Activated CD8-positive, alpha-beta T cell treated with anti-CD3 and anti-CD28 coated beads, Interleukin-2, amount 10 ng/mL, durations not matched to agents 7 days and 5 days (primary cell): Measurements from ENCODE around the gene TACC2. TPM values are rescaled to one million over a fixed set of nuclear protein-coding genes. Genes with fewer than 3 reads are reported as not detected.

Source experiments
- ATAC-seq: fragments of 150-1000 bp; cut with Tn5 transposase; one replicate; pipeline ENCODE4 v1.10.0; 2021; ENCODE audit warnings: moderate library complexity
- CTCF ChIA-PET: fragments of 350-600 bp; sonication (Branson Sonifier 250); formaldehyde crosslinking; loops from one replicate; lab custom pipeline; 2021; ENCODE audit warnings: antibody characterized with exemption; lab: Charles Lee
- POLR2A ChIA-PET: fragments of 350-600 bp; sonication (Branson Sonifier 250); formaldehyde crosslinking; loops from one replicate; lab custom pipeline; 2021; ENCODE audit warnings: antibody characterized with exemption; lab: Charles Lee
- DNase-seq: peaks from one replicate; pipeline ENCODE4 v3.0.0-alpha.2; 2020
- H3K27ac Mint-ChIP-seq: one replicate; pipeline ENCODE4 v1.8.0; 2021; ENCODE audit warnings: mild to moderate bottlenecking, mixed read lengths
- H3K27me3 Mint-ChIP-seq: one replicate; pipeline ENCODE4 v1.8.0; 2021; ENCODE audit warnings: low read depth, mixed read lengths
- H3K36me3 Mint-ChIP-seq: one replicate; pipeline ENCODE4 v1.8.0; 2021; ENCODE audit warnings: low read depth, mixed read lengths
- H3K4me1 Mint-ChIP-seq: one replicate; pipeline ENCODE4 v1.8.0; 2021; ENCODE audit warnings: low read depth, mixed read lengths
- H3K4me3 Mint-ChIP-seq: one replicate; pipeline ENCODE4 v1.8.0; 2021; ENCODE audit warnings: mild to moderate bottlenecking, mixed read lengths
- H3K9me3 Mint-ChIP-seq: one replicate; pipeline ENCODE4 v1.8.0; 2022; ENCODE audit warnings: mixed read lengths; ENCODE audit not compliant: insufficient read depth
- total RNA-seq, 2 experiments: library from RNA; stranded (reverse); gene quantifications; one replicate each; pipeline ENCODE4 v1.2.3, GENCODE V29; 2021

TACC2 gene
- total RNA-seq, 2 experiments from 2014 or later = not detected

GRCh38 chr10:122285506-122286444 is 296.8 kb downstream of the TACC2 start:
- Mint-ChIP-seq H3K4me3 (no peak overlapping the region), H3K36me3 (no peaks in the 10 kb centered on the region), H3K9me3 (no peaks in the 10 kb centered on the region), H3K27ac (no peak overlapping the region), H3K4me1 (peaks cover 4% of the 10 kb centered on the region), H3K27me3 (peaks cover 11% of the 10 kb centered on the region)
- DNase-seq (no peak), ATAC-seq (no peak)
- ChIA-PET POLR2A (no interaction called here), CTCF (interaction anchor here (1.6 kb wide), 1 partner anchor 13 kb away, joined by 8 read pairs; no protein-coding TSS in a partner anchor)

- H3K9me3 Mint-ChIP-seq = no peaks in the 10 kb centered on the region
- H3K27me3 Mint-ChIP-seq = peaks cover 8% of the 10 kb centered on the region
- no peaks in the 10 kb centered on the region for H3K36me3 Mint-ChIP-seq
- DNase-seq (no peak), ATAC-seq (no peak)
- peaks cover 4% of the 10 kb centered on the region for H3K4me1 Mint-ChIP-seq
- no peak overlapping the region for H3K4me3 Mint-ChIP-seq
- CTCF ChIA-PET = interaction anchor here (1.6 kb wide), 1 partner anchor 12 kb away, joined by 8 read pairs; no protein-coding TSS in a partner anchor
- POLR2A ChIA-PET = no interaction called here
- H3K27ac Mint-ChIP-seq = no peak overlapping the region
Observed at GRCh38 chr10:122286867-122287266, 297.9 kb downstream of the TACC2 start.

- H3K27me3 Mint-ChIP-seq = peaks cover 7% of the 10 kb centered on the region
- H3K27ac Mint-ChIP-seq = no peak overlapping the region
- no peaks in the 10 kb centered on the region for H3K36me3 Mint-ChIP-seq
- H3K9me3 Mint-ChIP-seq = no peaks in the 10 kb centered on the region
- CTCF ChIA-PET = interaction anchor here (1.4 kb wide), 1 partner anchor 12 kb away, joined by 3 read pairs; no protein-coding TSS in a partner anchor
- ATAC-seq (no peak), DNase-seq (no peak)
- H3K4me1 Mint-ChIP-seq = peaks cover 4% of the 10 kb centered on the region
- POLR2A ChIA-PET = no interaction called here
- H3K4me3 Mint-ChIP-seq = no peak overlapping the region
Observed at GRCh38 chr10:122287570-122287969, 298.6 kb downstream of the TACC2 start.

- Mint-ChIP-seq H3K9me3 (no peaks in the 10 kb centered on the region), H3K27me3 (peaks cover 3% of the 10 kb centered on the region), H3K36me3 (no peaks in the 10 kb centered on the region), H3K4me1 (peaks cover 4% of the 10 kb centered on the region), H3K27ac (no peak overlapping the region), H3K4me3 (no peak overlapping the region)
- ChIA-PET POLR2A (no interaction called here), CTCF (interaction anchor here (1.4 kb wide), 1 partner anchor 11 kb away, joined by 3 read pairs; no protein-coding TSS in a partner anchor)
- DNase-seq = no peak
- no peak for ATAC-seq
Observed at GRCh38 chr10:122288262-122288661, 299.3 kb downstream of the TACC2 start.

- POLR2A ChIA-PET = no interaction called here
- Mint-ChIP-seq H3K4me3 (no peak overlapping the region), H3K4me1 (peaks cover 10% of the 10 kb centered on the region), H3K9me3 (no peaks in the 10 kb centered on the region), H3K27me3 (no peaks in the 10 kb centered on the region), H3K27ac (no peak overlapping the region), H3K36me3 (no peaks in the 10 kb centered on the region)
- no peak for ATAC-seq
- CTCF ChIA-PET = interaction anchor here (1.4 kb wide), 1 partner anchor 10 kb away, joined by 3 read pairs; no protein-coding TSS in a partner anchor
- DNase-seq = no peak
Observed at GRCh38 chr10:122288917-122289316, 300.0 kb downstream of the TACC2 start.

- DNase-seq (no peak), ATAC-seq (no peak)
- ChIA-PET CTCF (no interaction called here), POLR2A (no interaction called here)
- Mint-ChIP-seq H3K9me3 (no peaks in the 10 kb centered on the region), H3K36me3 (no peaks in the 10 kb centered on the region), H3K27ac (no peak overlapping the region), H3K4me3 (no peak overlapping the region), H3K27me3 (no peaks in the 10 kb centered on the region), H3K4me1 (peaks cover 23% of the 10 kb centered on the region)
Observed at GRCh38 chr10:122290334-122290733, 301.4 kb downstream of the TACC2 start.

- ATAC-seq = no peak
- no peaks in the 10 kb centered on the region for H3K36me3 Mint-ChIP-seq
- CTCF ChIA-PET = no interaction called here
Observed at GRCh38 chr10:122290833-122291532, 302.0 kb downstream of the TACC2 start.

GRCh38 chr10:122291739-122292138 is 302.8 kb downstream of the TACC2 start:
- Mint-ChIP-seq H3K27ac (no peak overlapping the region), H3K27me3 (peaks cover 5% of the 10 kb centered on the region), H3K36me3 (no peaks in the 10 kb centered on the region), H3K4me3 (no peak overlapping the region), H3K4me1 (peaks cover 29% of the 10 kb centered on the region), H3K9me3 (no peaks in the 10 kb centered on the region)
- ATAC-seq (no peak), DNase-seq (no peak)
- CTCF ChIA-PET = no interaction called here
- POLR2A ChIA-PET = no interaction called here

More at GRCh38 chr10:122290833-122291532, 302.0 kb downstream of the TACC2 start:
- Mint-ChIP-seq H3K4me1 (peaks cover 29% of the 10 kb centered on the region), H3K9me3 (no peaks in the 10 kb centered on the region), H3K4me3 (no peak overlapping the region), H3K27me3 (no peaks in the 10 kb centered on the region), H3K27ac (no peak overlapping the region)
- POLR2A ChIA-PET = no interaction called here
- no peak for DNase-seq

- Mint-ChIP-seq H3K9me3 (no peaks in the 10 kb centered on the region), H3K36me3 (no peaks in the 10 kb centered on the region), H3K27me3 (peaks cover 9% of the 10 kb centered on the region), H3K4me3 (no peak overlapping the region), H3K4me1 (peaks cover 29% of the 10 kb centered on the region), H3K27ac (no peak overlapping the region)
- ChIA-PET POLR2A (no interaction called here), CTCF (no interaction called here)
- ATAC-seq = no peak
- DNase-seq = no peak
Observed at GRCh38 chr10:122292376-122292775, 303.4 kb downstream of the TACC2 start.

GRCh38 chr10:122293156-122293960 is 304.4 kb downstream of the TACC2 start:
- H3K4me3 Mint-ChIP-seq = no peak overlapping the region
- ChIA-PET POLR2A (no interaction called here), CTCF (interaction anchor here (0.8 to 1.0 kb wide), 2 partner anchors 26 to 272 kb away, joined by 3 to 4 read pairs; no protein-coding TSS in a partner anchor)
- no peaks in the 10 kb centered on the region for H3K36me3 Mint-ChIP-seq
- ATAC-seq (no peak), DNase-seq (no peak)
- no peaks in the 10 kb centered on the region for H3K9me3 Mint-ChIP-seq
- H3K27ac Mint-ChIP-seq = no peak overlapping the region
- peaks cover 29% of the 10 kb centered on the region for H3K4me1 Mint-ChIP-seq
- H3K27me3 Mint-ChIP-seq = peaks cover 9% of the 10 kb centered on the region

- POLR2A ChIA-PET = no interaction called here
- H3K4me1 Mint-ChIP-seq = peaks cover 31% of the 10 kb centered on the region
- no peak overlapping the region for H3K4me3 Mint-ChIP-seq
- DNase-seq (no peak), ATAC-seq (no peak)
- no peaks in the 10 kb centered on the region for H3K9me3 Mint-ChIP-seq
- CTCF ChIA-PET = interaction anchor here (1.0 kb wide), 1 partner anchor 271 kb away, joined by 4 read pairs; no protein-coding TSS in a partner anchor
- no peak overlapping the region for H3K27ac Mint-ChIP-seq
- peaks cover 11% of the 10 kb centered on the region for H3K27me3 Mint-ChIP-seq
- H3K36me3 Mint-ChIP-seq = no peaks in the 10 kb centered on the region
Observed at GRCh38 chr10:122293961-122294380, 305.0 kb downstream of the TACC2 start.
